Stimulated activated CD4-positive, alpha-beta T cell treated with anti-CD3 and anti-CD28 coated beads, Interleukin-1b, Interleukin-23, amount 100 ng/mL, for 4 hours (primary cell): ENCODE results near the gene CFAP20DC.

Experiments
- DNase-seq, 2 donors: peaks; one replicate each; pipeline ENCODE4 v3.0.0-alpha.2; 2020; ENCODE audit warnings: low read depth in 2 of 2

The CFAP20DC gene

DNA sequence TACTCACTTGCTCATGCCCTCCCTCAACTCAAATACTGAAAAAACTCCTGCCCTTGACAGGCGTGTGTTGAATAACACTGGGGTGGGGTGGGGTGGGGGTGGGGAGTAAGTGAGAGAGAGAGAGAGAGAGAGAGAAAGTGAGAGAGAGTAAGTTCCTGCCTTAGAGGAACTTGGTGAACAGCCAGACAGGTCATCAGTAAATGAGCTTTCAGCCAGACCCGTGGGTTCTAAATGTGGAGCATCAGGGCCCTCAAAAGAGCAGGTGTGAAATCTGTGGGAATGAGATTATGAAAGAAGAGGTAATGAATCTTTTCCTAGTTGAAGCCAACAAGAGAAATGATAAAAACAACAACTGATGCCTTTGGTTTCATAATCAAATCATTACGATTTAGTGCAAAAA, 248.9 kb downstream of the CFAP20DC start:
- no peak for DNase-seq

GRCh38 chr3:58800032-58800431, 249.8 kb downstream of the CFAP20DC start:
- no peak for DNase-seq

DNA sequence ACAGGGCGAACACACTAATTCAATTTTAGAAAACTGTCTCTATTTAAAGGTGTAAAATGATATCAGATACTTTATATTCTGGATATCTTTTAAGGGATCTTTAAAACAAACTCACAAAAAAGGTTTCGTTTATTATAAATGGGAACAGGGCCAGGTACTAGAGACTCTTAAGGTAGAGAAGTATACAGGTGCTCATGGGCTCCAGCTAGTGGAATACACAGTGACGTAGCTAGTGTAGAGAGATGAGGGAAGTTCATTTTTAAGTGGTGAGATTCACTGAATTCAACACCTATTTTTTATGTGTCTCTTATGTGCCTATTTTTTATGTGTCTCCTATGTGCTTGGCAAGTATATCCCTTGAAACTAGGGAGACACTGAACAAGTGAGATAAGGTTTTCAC, 250.6 kb downstream of the CFAP20DC start:
- DNase-seq: no peak

- no peak for DNase-seq
Observed at GRCh38 chr3:58798312-58798711, 251.5 kb downstream of the CFAP20DC start.

DNA sequence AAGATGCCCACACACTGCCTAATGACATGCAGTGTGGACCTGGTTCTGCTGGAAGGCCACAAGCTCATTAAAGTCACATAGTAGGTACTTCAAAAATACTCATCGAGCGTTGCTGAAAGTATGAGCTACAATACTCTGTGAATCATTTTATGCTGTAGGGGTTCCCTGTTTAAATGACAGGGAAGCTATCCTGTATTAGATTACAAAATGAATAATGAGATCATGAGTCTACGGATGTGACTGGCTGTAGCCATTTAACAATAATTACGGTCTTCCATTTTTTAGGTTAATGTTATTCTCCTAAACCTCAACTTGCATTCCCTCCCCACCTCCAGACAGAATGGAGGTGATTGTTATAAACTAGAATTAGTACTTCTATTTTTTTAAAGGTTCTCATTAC, 255.1 kb downstream of the CFAP20DC start:
- no peak for DNase-seq

DNA sequence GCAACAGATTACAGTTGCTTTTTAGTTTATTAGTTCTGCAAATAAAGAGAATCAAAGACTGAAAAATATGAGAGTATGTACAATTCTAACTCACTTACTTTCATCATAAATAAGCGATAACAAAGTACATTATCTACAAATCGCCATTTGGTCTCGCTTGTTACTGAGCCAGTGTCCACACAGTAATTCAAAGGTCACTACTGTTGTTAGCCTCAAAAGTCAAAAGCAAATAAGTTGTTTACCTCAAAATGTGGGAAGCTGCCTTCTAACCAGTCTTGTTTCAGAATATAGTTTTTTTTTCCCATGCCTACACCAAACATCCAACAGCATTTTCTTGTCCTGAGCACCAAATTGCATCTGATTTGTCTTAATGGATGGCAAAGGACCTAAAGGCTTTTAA, 255.9 kb downstream of the CFAP20DC start:
- no peak for DNase-seq

DNA sequence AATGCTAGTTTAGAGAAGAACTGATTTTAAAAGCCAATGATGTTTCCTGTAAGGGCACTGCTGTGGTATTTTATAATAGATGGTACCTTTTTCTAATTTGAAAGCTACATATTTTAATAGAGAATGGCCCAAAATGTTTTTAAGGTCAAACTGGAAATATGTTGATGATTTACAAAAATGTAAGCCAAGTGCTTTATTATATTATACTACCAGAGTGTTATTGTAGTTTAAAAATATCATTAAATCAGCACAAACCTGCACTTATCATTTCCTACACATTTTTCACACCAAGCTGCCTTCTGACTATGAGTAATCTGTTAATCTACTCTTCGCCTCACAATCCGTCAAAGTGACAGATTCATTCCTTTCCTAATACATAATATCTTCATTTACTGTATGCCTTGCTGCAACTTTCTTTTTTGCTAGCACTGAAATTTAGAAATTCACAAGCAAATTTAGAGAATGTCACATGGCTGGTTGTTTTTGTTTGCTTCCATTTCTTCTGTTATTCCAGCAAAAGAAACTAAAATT, 256.8 kb downstream of the CFAP20DC start:
- no peak for DNase-seq

DNA sequence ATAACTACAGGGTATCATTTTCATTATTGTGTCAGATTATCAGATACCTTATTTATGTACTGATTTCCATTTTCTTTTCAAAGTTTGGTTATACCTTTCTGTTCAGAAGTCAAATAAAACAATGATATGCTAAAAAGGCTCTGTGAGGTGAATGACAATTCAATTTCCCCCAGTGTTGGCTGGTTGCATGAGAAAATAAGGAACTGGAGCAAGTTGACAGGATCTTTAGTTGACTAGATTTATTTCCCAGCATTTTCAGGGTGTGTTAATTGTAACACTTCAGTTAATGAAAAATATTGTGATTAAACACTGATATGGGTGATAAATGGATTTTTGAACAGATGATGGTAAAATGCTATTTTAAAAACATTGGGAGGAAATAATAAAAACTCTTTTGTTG, 260.4 kb downstream of the CFAP20DC start:
- no peak for DNase-seq

DNA sequence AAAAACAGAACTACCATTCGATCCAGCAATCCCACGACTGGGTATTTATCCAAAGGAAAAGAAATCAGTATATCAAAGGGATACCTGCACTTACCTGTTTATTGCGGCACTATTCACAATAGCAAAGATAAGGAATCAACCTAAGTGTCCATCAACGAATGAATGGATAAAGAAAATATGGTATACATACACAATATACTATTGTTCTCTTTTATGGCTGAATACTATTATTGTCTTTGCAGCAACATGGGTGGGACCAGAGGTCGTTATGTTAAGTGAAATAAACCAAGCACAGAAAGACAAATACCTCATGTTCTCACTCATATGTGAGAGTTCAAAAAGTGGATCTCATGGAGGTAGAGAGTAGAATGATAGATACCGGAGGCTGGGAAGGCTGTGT, 264.9 kb downstream of the CFAP20DC start:
- no peak for DNase-seq

GRCh38 chr3:58784425-58784824, 265.4 kb downstream of the CFAP20DC start:
- no peak for DNase-seq

DNA sequence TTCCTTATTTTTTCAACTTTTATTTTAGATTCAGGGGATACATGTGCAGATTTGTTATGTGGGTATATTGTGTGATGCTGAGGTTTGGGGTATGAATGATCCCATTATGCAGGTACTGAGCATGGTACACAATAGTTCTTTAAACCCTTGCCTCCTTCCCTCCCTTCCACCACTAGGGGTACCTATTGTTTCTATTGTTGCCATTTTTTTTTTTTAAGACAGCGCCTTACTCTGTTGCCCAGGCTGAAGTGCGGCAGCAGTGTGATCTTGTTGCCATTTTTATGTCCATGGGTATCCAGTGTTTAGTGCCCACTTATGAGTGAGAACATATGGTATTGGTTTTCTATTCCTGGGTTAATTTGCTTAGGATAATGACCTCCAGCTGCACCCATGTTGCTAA, 266.0 kb downstream of the CFAP20DC start:
- no peak for DNase-seq

GRCh38 chr3:58779934-58780333, 269.9 kb downstream of the CFAP20DC start:
- no peak for DNase-seq

DNA sequence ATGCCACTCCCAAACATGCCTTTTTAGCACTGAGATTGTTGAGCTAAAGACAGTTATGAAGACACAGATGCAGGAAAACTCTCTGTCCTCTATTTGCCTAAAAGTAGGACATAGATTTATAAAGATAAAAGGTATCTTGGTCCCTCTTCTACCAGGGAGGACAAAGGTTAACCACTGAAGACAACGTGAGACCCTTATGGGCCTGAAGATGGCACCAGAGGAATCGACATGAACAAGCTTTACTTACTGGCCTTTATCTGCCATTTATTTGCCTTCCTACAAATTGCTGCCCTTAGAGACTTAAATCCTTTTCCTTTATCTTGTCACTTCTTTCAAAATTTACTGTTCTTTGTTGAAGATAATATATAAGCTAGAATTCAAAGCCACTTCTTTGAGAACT, 273.6 kb downstream of the CFAP20DC start:
- no peak for DNase-seq

GRCh38 chr3:58772462-58772861, 277.4 kb downstream of the CFAP20DC start:
- no peak for DNase-seq

DNA sequence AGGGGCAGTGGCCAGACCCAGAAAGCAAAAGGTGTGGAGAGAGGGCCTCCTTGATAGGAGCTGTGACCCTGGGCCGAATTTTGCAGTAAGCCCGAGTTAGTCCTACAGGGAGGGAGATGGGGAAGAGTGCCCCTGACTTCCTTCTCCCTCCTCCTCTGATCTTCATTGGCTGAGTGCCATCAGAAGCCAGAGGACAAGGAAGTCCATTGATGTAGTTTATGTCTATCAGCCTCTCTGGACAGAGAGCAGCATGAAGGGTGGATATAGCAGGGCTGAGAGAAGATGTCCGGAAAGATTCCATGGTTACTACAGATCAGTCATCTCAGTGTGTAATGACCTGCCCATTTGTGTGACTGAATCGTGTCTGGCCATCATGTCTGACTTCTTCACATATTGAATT, 280.8 kb downstream of the CFAP20DC start:
- no peak for DNase-seq

DNA sequence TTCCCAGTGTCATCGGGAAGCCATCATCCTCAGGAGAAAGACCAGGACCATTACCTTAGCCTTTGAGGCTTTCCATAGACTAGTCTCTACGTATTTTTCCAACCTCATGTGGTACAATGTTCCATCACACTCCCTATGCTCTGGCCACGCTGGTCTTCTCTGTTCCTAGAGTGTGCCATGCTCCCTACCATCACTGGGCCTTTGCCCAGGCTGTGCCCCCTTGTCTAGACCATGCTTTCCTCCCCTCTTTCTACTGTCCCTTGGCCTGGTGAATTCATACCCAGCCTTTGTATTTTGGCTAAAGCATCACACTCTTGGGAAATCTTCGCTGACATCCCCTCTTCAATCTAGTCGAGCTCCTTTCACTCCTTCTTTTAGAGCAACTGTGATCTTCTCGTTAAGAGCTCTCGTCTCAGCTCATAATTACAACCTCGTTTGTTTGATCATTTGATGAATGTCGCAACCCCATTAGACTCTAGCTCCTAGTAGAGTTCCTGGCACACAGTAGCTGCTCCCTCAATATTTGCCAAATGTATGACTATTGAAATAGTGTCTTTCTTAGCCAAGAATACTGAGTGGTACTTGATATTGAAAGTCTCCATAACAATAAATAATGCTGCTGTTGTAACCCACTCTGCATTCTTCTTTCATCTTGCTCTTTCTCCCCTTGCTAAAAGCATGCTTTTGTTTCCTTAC, 283.1 kb downstream of the CFAP20DC start:
- no peak for DNase-seq

- DNase-seq: no peak
Observed at GRCh38 chr3:58755150-58755549, 294.7 kb downstream of the CFAP20DC start.

GRCh38 chr3:58754074-58754473, 295.8 kb downstream of the CFAP20DC start:
- DNase-seq: no peak

DNA sequence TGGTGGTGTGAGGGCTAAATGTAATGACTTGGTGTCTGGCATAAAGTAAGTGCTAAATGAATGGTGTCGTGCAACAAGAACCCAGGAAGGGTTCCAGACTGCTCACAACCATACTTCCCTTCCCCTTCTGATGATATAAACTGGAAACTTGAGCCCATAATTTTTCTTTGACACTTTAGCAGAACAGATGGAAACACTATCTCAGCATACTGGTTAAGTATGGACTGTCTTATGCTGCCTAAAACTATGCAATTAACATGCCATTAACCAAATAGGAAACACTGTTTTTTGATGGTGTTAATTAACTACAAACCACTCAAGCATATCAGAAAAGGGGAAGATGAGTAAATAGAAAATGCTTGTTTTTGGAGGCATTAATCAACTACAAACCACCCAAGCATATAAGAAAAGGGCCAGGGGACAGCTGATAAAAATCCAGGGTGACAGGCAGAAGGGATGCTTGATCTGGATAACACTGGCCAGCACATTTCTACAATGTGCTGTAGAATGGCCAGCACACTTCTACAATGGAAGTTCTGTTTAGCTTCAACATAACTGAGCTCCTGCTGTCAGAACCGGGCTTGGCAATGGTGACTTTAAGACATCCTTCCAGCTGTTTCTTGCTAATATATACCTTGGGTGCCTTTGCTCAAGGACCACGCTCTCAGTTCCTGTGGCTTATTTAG, 297.8 kb downstream of the CFAP20DC start:
- no peak for DNase-seq

GRCh38 chr3:58751235-58751634, 298.6 kb downstream of the CFAP20DC start:
- no peak for DNase-seq

GRCh38 chr3:58749948-58750347, 299.9 kb downstream of the CFAP20DC start:
- no peak for DNase-seq

- no peak for DNase-seq
Observed at GRCh38 chr3:58748024-58748423, 301.8 kb downstream of the CFAP20DC start.

DNA sequence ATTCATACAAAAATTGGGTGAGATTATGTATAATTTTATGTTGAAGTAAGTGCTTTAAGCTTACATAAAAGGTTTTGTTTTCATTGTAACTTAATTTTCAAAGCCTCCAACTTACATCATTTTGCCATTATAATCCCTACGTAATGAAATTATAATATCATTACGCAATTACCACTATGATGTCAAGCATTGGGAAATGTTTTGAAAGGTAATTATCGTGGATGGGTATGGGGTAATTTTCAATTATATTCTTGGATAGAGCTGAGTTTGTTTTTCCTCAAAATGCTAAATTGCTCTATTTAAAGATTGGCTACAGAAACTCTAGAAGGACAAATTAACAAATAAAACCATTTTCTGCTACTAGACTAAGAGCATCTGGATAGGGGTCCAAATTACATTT, 303.1 kb downstream of the CFAP20DC start:
- DNase-seq: no peak
